SK-N-SH (cell line): ENCODE measurements around the gene KLHL40.

Source experiments
- CHD2 ChIP-seq: fragments of 150-350 bp; IDR thresholded peaks from 2 replicates; pipeline ENCODE4 v1.6.1; 2018; ENCODE audit warnings: low read length; ENCODE audit not compliant: partially characterized antibody
- EZH2phosphoT487 ChIP-seq: fragments of 200-600 bp; sonication (generic); IDR thresholded peaks from 2 replicates; pipeline ENCODE4 v1.6.1; 2017; ENCODE audit warnings: low read depth, mixed run types, mild to moderate bottlenecking, antibody characterized with exemption, moderate library complexity, borderline replicate concordance
- POLR2AphosphoS5 ChIP-seq: IDR thresholded peaks from 2 replicates; pipeline ENCODE4 v1.6.1; 2012; ENCODE audit warnings: low read depth, low read length
- RFX5 ChIP-seq: IDR thresholded peaks from 2 replicates; pipeline ENCODE4 v1.6.1; 2012; ENCODE audit warnings: mild to moderate bottlenecking, improper control_type of control experiment, low read length
- SMC3 ChIP-seq: IDR thresholded peaks from 2 replicates; pipeline ENCODE4 v1.6.1; 2012; ENCODE audit warnings: low read depth, low read length, improper control_type of control experiment
- YY1 ChIP-seq: IDR thresholded peaks from 2 replicates; pipeline ENCODE4 v1.4.0; 2012; ENCODE audit warnings: low read depth, mild to moderate bottlenecking
- TF ChIP-seq, protein P1 (sequence below): IDR thresholded peaks from 2 replicates; pipeline ENCODE4 v1.4.0; 2012; ENCODE audit warnings: low read depth
- TF ChIP-seq, protein P2 (sequence below): fragments of 200-600 bp; sonication (generic); IDR thresholded peaks from 2 replicates; pipeline ENCODE4 v1.6.1; 2017; ENCODE audit warnings: antibody characterized with exemption, mild to moderate bottlenecking, moderate library complexity
- TF ChIP-seq, protein P3 (sequence below): IDR thresholded peaks from 2 replicates; pipeline ENCODE4 v1.6.1; 2012; ENCODE audit warnings: mild to moderate bottlenecking, low read depth, low read length, moderate library complexity

DNA sequence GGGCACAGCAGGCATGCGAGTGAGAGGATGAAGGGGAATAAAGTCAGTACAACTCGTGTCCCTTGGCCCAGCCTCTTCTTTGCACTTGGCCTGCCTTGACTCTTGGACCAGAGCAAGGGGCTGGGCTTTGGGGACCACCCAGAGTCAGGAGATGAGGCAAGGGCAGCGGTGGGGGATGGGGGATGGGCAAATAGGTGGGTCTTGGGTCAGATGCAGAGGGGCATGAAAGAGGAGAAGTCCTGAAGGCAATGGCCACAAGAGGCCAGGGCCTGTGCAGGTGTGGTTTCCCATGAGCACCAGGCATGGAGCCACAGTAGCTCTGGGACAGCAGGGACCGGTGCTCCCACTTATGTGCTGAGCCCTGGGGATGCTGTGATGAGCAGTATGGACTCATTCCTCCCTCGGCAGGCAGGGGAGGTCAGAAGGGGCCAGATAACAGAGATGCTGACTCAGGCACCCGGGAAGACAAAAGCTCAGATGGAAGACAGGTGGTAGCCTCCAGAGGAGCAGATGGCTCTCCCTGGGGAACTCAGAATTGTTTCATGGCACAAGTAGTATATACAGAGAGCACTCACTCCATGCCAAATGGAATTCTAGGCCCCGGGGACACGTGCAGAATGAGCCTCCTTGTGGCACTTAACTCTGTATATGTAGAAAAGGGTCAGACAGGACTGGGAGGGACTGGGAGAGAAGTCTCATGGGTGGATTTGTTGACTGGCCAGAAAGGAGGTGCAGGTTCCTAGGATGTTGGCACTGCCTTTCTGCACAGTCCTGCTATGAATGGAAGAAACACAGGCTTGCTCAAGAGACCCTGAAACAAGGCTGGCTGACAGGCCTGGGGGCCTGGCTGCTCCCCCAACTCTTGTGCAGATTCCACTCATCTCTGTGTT lies 17.6 kb upstream of the KLHL40 start:
- TF ChIP-seq RFX5 (no peak), SMC3 (no peak), EZH2phosphoT487 (no peak), POLR2AphosphoS5 (0 out of 2 replicates have a peak, but pooled peaks have one; percentile 9), YY1 (no peak), CHD2 (no peak)
- TF ChIP-seq, protein P1, sequence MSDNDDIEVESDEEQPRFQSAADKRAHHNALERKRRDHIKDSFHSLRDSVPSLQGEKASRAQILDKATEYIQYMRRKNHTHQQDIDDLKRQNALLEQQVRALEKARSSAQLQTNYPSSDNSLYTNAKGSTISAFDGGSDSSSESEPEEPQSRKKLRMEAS, result no peak
- TF ChIP-seq, protein P2, sequence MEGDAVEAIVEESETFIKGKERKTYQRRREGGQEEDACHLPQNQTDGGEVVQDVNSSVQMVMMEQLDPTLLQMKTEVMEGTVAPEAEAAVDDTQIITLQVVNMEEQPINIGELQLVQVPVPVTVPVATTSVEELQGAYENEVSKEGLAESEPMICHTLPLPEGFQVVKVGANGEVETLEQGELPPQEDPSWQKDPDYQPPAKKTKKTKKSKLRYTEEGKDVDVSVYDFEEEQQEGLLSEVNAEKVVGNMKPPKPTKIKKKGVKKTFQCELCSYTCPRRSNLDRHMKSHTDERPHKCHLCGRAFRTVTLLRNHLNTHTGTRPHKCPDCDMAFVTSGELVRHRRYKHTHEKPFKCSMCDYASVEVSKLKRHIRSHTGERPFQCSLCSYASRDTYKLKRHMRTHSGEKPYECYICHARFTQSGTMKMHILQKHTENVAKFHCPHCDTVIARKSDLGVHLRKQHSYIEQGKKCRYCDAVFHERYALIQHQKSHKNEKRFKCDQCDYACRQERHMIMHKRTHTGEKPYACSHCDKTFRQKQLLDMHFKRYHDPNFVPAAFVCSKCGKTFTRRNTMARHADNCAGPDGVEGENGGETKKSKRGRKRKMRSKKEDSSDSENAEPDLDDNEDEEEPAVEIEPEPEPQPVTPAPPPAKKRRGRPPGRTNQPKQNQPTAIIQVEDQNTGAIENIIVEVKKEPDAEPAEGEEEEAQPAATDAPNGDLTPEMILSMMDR, result no peak
- TF ChIP-seq, protein P3, sequence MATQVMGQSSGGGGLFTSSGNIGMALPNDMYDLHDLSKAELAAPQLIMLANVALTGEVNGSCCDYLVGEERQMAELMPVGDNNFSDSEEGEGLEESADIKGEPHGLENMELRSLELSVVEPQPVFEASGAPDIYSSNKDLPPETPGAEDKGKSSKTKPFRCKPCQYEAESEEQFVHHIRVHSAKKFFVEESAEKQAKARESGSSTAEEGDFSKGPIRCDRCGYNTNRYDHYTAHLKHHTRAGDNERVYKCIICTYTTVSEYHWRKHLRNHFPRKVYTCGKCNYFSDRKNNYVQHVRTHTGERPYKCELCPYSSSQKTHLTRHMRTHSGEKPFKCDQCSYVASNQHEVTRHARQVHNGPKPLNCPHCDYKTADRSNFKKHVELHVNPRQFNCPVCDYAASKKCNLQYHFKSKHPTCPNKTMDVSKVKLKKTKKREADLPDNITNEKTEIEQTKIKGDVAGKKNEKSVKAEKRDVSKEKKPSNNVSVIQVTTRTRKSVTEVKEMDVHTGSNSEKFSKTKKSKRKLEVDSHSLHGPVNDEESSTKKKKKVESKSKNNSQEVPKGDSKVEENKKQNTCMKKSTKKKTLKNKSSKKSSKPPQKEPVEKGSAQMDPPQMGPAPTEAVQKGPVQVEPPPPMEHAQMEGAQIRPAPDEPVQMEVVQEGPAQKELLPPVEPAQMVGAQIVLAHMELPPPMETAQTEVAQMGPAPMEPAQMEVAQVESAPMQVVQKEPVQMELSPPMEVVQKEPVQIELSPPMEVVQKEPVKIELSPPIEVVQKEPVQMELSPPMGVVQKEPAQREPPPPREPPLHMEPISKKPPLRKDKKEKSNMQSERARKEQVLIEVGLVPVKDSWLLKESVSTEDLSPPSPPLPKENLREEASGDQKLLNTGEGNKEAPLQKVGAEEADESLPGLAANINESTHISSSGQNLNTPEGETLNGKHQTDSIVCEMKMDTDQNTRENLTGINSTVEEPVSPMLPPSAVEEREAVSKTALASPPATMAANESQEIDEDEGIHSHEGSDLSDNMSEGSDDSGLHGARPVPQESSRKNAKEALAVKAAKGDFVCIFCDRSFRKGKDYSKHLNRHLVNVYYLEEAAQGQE, result no peak
